ENCODE results near the gene PLEKHG5. TPM values are rescaled to one million over a fixed set of nuclear protein-coding genes. Genes with fewer than 3 reads are reported as not detected.

The PLEKHG5 gene
- total RNA-seq, 1 donor from 2014 or later = 34.9 TPM

GRCh38 chr1:6534248-6534822 is 42.9 kb upstream of the PLEKHG5 start:
- Mint-ChIP-seq H3K4me1 (ENCODE audit: unreplicated experiment) (peaks cover 16% of the 10 kb centered on the region), H3K27ac (ENCODE audit: unreplicated experiment) (no peak overlapping the region), H3K27me3 (ENCODE audit: unreplicated experiment) (no peaks in the 10 kb centered on the region), H3K36me3 (ENCODE audit: unreplicated experiment) (peaks cover 28% of the 10 kb centered on the region), H3K4me3 (ENCODE audit: unreplicated experiment) (no peak overlapping the region), H3K9me3 (ENCODE audit: unreplicated experiment) (no peaks in the 10 kb centered on the region)
- TF ChIP-seq, protein P1, sequence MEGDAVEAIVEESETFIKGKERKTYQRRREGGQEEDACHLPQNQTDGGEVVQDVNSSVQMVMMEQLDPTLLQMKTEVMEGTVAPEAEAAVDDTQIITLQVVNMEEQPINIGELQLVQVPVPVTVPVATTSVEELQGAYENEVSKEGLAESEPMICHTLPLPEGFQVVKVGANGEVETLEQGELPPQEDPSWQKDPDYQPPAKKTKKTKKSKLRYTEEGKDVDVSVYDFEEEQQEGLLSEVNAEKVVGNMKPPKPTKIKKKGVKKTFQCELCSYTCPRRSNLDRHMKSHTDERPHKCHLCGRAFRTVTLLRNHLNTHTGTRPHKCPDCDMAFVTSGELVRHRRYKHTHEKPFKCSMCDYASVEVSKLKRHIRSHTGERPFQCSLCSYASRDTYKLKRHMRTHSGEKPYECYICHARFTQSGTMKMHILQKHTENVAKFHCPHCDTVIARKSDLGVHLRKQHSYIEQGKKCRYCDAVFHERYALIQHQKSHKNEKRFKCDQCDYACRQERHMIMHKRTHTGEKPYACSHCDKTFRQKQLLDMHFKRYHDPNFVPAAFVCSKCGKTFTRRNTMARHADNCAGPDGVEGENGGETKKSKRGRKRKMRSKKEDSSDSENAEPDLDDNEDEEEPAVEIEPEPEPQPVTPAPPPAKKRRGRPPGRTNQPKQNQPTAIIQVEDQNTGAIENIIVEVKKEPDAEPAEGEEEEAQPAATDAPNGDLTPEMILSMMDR (IDR thresholded peaks at IDR 0.05) = no peak
- no peak for DNase-seq (ENCODE audit: extremely low spot score, unreplicated experiment)

- no peak for DNase-seq (ENCODE audit: extremely low spot score, unreplicated experiment)
- peaks cover 34% of the 10 kb centered on the region for H3K36me3 Mint-ChIP-seq (ENCODE audit: unreplicated experiment)
- no peak overlapping the region for H3K4me3 Mint-ChIP-seq (ENCODE audit: unreplicated experiment)
- TF ChIP-seq, protein P1 (IDR thresholded peaks at IDR 0.05) = no peak
- no peak overlapping the region for H3K27ac Mint-ChIP-seq (ENCODE audit: unreplicated experiment)
- no peaks in the 10 kb centered on the region for H3K27me3 Mint-ChIP-seq (ENCODE audit: unreplicated experiment)
- H3K9me3 Mint-ChIP-seq (ENCODE audit: unreplicated experiment) = no peaks in the 10 kb centered on the region
- H3K4me1 Mint-ChIP-seq (ENCODE audit: unreplicated experiment) = peaks cover 6% of the 10 kb centered on the region
Observed at GRCh38 chr1:6531996-6532395, 40.5 kb upstream of the PLEKHG5 start.

DNA sequence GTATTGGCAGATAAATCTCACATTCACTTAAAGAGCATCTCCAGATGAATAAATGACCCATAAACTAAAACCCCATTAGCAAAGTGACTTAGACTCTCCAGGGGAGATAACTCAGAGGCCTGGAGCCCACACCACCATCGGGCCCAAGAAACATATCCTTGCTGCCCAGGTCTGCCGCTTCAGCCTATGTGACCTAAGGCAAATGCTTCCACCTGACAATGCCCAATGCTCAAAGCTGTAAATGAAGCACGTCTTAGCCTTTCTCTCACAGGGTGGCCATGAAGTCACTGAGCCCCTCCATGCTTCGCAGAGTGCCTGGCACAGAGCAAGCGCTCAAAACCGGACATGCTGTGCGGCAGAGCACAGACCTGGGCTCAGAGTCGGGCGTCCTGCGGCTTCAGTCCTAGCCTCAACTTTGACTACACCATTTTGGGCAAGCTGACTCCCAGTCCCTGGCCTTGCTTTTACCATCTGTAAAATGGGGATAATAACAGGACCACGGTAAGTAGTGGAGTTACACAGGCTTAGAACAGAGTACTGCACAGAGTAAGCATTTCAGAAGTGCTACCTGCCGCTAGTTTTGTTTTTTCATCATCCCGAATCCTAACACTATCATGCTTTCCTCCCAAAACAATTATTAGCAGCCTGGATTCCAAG is 39.2 kb upstream of the PLEKHG5 start:
- no peaks in the 10 kb centered on the region for H3K9me3 Mint-ChIP-seq (ENCODE audit: unreplicated experiment)
- peaks cover 6% of the 10 kb centered on the region for H3K4me1 Mint-ChIP-seq (ENCODE audit: unreplicated experiment)
- H3K27ac Mint-ChIP-seq (ENCODE audit: unreplicated experiment) = no peak overlapping the region
- DNase-seq (ENCODE audit: extremely low spot score, unreplicated experiment) = no peak
- no peak overlapping the region for H3K4me3 Mint-ChIP-seq (ENCODE audit: unreplicated experiment)
- H3K36me3 Mint-ChIP-seq (ENCODE audit: unreplicated experiment) = peaks cover 41% of the 10 kb centered on the region
- TF ChIP-seq, protein P1 (IDR thresholded peaks at IDR 0.05) = no peak
- H3K27me3 Mint-ChIP-seq (ENCODE audit: unreplicated experiment) = no peaks in the 10 kb centered on the region

DNA sequence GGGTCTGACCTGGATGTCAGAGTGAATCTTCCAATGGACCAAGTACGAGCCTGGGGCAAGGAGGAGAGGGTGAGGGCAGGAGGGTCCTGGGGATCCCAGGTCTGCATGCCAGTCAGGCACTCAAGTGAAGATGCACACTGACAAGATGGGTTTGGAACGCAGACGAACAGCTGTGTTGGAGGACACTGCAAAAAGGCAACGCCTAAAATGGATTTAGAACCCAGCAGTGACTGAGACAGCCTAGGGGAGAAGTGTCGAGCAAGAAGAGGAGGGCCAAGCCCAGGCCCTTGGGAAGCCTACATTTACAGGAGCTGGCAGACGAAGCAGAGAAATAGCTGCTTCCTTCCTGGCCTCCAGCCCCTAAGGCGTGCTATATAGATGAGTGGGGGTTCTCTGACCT is 37.0 kb upstream of the PLEKHG5 start:
- Mint-ChIP-seq H3K9me3 (ENCODE audit: unreplicated experiment) (no peaks in the 10 kb centered on the region), H3K4me1 (ENCODE audit: unreplicated experiment) (peaks cover 4% of the 10 kb centered on the region), H3K4me3 (ENCODE audit: unreplicated experiment) (no peak overlapping the region), H3K27me3 (ENCODE audit: unreplicated experiment) (no peaks in the 10 kb centered on the region), H3K36me3 (ENCODE audit: unreplicated experiment) (peaks cover 33% of the 10 kb centered on the region), H3K27ac (ENCODE audit: unreplicated experiment) (no peak overlapping the region)
- TF ChIP-seq, protein P1 (IDR thresholded peaks at IDR 0.05) = no peak
- DNase-seq (ENCODE audit: extremely low spot score, unreplicated experiment) = no peak

GRCh38 chr1:6526316-6526715 is 34.8 kb upstream of the PLEKHG5 start:
- Mint-ChIP-seq H3K36me3 (ENCODE audit: unreplicated experiment) (peaks cover 19% of the 10 kb centered on the region), H3K27me3 (ENCODE audit: unreplicated experiment) (no peaks in the 10 kb centered on the region), H3K9me3 (ENCODE audit: unreplicated experiment) (no peaks in the 10 kb centered on the region), H3K4me1 (ENCODE audit: unreplicated experiment) (peaks cover 10% of the 10 kb centered on the region), H3K27ac (ENCODE audit: unreplicated experiment) (no peak overlapping the region), H3K4me3 (ENCODE audit: unreplicated experiment) (no peak overlapping the region)
- DNase-seq (ENCODE audit: extremely low spot score, unreplicated experiment) = no peak
- TF ChIP-seq, protein P1 (IDR thresholded peaks at IDR 0.05) = no peak
